Measurements from ENCODE around the gene TCL1A.

The TCL1A gene

GRCh38 chr14:95725685-95726336, 11.9 kb upstream of the TCL1A start:
- no peak for TF ChIP-seq CTCF (IDR thresholded peaks at IDR 0.05; ENCODE audit: extremely low read depth, missing control alignments)

GRCh38 chr14:95722525-95723190, 8.7 kb upstream of the TCL1A start:
- DNase-seq (ENCODE audit: low spot score): no peak
- TF ChIP-seq CTCF (IDR thresholded peaks at IDR 0.05; ENCODE audit: extremely low read depth, missing control alignments): no peak

More at GRCh38 chr14:95725685-95726336, 11.9 kb upstream of the TCL1A start:
- DNase-seq (ENCODE audit: low spot score): peak; percentile 66

- TF ChIP-seq CTCF (IDR thresholded peaks at IDR 0.05; ENCODE audit: extremely low read depth, missing control alignments): no peak
- DNase-seq (ENCODE audit: low spot score): no peak
Measured at GRCh38 chr14:95712398-95712797, 1.5 kb downstream of the TCL1A start.

- no peak for DNase-seq (ENCODE audit: low spot score)
- TF ChIP-seq CTCF (IDR thresholded peaks at IDR 0.05; ENCODE audit: extremely low read depth, missing control alignments): no peak
Measured at GRCh38 chr14:95711476-95712176, 2.3 kb downstream of the TCL1A start.

- DNase-seq (ENCODE audit: low spot score): no peak
- TF ChIP-seq CTCF (IDR thresholded peaks at IDR 0.05; ENCODE audit: extremely low read depth, missing control alignments): no peak
Measured at GRCh38 chr14:95710106-95710505, 3.8 kb downstream of the TCL1A start.

- no peak for TF ChIP-seq CTCF (IDR thresholded peaks at IDR 0.05; ENCODE audit: extremely low read depth, missing control alignments)
- DNase-seq (ENCODE audit: low spot score): no peak
Measured at GRCh38 chr14:95707327-95707726, 6.6 kb downstream of the TCL1A start.

GRCh38 chr14:95705518-95705917, 8.4 kb downstream of the TCL1A start:
- no peak for DNase-seq (ENCODE audit: low spot score)
- no peak for TF ChIP-seq CTCF (IDR thresholded peaks at IDR 0.05; ENCODE audit: extremely low read depth, missing control alignments)

Data from GM20000 (cell line).